Ovary (tissue), 3 donors: Measurements from ENCODE around the gene LMOD2.

Experiments
- EP300 ChIP-seq: sonication (generic); formaldehyde crosslinking; IDR thresholded peaks from one replicate; pipeline ENCODE4 v1.6.1; 2017; ENCODE audit warnings: antibody characterized with exemption
- TF ChIP-seq, protein P1 (sequence below), 3 donors: fragments of 450-650 bp in 2 of 3; fragments of 200-600 bp in 1 of 3; IDR thresholded peaks; one replicate each; pipeline versions ENCODE4 v1.5.1 to v1.8.0; 2016 to 2022; ENCODE audit warnings: antibody characterized with exemption in 3 of 3, mild to moderate bottlenecking in 1 of 3
- donor health status: DM: no; HTN: no; CAD: no.

DNA sequence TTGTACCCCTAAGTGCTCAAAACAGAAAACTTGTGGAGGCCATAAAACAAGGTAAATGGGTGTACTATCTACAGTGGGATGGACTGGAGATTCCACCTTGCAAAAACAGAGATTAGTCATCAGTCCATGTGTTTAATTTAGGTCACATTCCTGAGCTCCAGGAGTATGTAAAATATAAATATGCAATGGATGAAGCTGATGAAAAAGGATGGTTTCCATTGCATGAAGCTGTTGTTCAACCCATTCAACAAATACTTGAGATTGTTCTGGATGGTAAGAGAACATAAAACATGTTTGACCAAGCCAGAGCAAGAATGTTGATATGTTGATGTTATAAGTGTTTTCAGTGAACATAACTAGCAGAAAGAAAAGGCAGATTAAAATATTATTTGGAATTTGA, 39.4 kb upstream of the LMOD2 start:
- TF ChIP-seq, protein P1, sequence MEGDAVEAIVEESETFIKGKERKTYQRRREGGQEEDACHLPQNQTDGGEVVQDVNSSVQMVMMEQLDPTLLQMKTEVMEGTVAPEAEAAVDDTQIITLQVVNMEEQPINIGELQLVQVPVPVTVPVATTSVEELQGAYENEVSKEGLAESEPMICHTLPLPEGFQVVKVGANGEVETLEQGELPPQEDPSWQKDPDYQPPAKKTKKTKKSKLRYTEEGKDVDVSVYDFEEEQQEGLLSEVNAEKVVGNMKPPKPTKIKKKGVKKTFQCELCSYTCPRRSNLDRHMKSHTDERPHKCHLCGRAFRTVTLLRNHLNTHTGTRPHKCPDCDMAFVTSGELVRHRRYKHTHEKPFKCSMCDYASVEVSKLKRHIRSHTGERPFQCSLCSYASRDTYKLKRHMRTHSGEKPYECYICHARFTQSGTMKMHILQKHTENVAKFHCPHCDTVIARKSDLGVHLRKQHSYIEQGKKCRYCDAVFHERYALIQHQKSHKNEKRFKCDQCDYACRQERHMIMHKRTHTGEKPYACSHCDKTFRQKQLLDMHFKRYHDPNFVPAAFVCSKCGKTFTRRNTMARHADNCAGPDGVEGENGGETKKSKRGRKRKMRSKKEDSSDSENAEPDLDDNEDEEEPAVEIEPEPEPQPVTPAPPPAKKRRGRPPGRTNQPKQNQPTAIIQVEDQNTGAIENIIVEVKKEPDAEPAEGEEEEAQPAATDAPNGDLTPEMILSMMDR (IDR thresholded peaks at IDR 0.05) = no peak
- no peak for TF ChIP-seq EP300
